Measurements from ENCODE around the gene L3MBTL1.

DNA sequence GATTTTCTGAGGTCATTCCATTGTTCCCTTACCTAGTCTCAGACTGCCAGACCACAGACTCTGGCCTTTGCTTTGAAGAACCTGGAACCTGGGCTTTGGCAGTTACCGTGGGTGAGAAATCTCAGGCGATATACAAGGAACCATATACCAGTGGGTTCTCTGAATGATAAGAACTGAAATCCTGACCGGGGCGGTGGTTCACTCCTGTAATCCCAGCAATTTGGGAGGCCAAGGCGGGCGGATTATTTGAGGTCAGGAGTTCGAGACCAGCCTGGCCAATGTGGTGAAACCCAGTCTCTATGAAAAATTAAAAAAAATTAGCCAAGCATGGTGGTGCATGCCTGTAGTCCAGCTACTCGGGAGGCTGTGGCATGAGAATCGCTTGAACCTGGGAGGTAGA, 37.0 kb downstream of the L3MBTL1 start:
- no peak for TF ChIP-seq MYC (IDR thresholded peaks at IDR 0.05; ENCODE audit: low read depth, low read length)
- TF ChIP-seq, protein P1, sequence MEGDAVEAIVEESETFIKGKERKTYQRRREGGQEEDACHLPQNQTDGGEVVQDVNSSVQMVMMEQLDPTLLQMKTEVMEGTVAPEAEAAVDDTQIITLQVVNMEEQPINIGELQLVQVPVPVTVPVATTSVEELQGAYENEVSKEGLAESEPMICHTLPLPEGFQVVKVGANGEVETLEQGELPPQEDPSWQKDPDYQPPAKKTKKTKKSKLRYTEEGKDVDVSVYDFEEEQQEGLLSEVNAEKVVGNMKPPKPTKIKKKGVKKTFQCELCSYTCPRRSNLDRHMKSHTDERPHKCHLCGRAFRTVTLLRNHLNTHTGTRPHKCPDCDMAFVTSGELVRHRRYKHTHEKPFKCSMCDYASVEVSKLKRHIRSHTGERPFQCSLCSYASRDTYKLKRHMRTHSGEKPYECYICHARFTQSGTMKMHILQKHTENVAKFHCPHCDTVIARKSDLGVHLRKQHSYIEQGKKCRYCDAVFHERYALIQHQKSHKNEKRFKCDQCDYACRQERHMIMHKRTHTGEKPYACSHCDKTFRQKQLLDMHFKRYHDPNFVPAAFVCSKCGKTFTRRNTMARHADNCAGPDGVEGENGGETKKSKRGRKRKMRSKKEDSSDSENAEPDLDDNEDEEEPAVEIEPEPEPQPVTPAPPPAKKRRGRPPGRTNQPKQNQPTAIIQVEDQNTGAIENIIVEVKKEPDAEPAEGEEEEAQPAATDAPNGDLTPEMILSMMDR (IDR thresholded peaks at IDR 0.05; ENCODE audit: low read depth, low read length), result no peak
- TF ChIP-seq, protein P2, sequence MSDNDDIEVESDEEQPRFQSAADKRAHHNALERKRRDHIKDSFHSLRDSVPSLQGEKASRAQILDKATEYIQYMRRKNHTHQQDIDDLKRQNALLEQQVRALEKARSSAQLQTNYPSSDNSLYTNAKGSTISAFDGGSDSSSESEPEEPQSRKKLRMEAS (IDR thresholded peaks at IDR 0.05; ENCODE audit: low read depth, low read length), result no peak
- no peak for TF ChIP-seq POLR2A (IDR thresholded peaks at IDR 0.05; ENCODE audit: extremely low read depth, insufficient read length)

Data from NB4 (cell line).